Peyer's patch (tissue), 4 donors: ENCODE results near the gene SEMA3A. TPM values are rescaled to one million over a fixed set of nuclear protein-coding genes. Genes with fewer than 3 reads are reported as not detected.

Experiments
- DNase-seq, 3 donors: peaks; one replicate each; pipeline ENCODE4 v3.0.0-alpha.2; 2017 to 2019
- H3K27ac ChIP-seq, 4 donors: fragments of 200-600 bp; sonication (generic); one replicate each; pipeline ENCODE4 v1.5.1; 2016 to 2019
- H3K27me3 ChIP-seq, 2 donors: fragments of 200-600 bp; sonication (generic); one replicate each; pipeline ENCODE4 v1.5.1; 2019
- H3K36me3 ChIP-seq, 3 donors: fragments of 200-600 bp; sonication (generic); one replicate each; pipeline ENCODE4 v1.5.1; 2016 to 2019
- H3K4me1 ChIP-seq, 4 donors: fragments of 200-600 bp; sonication (generic); one replicate each; pipeline ENCODE4 v1.5.1; 2016 to 2019
- H3K4me3 ChIP-seq, 4 donors: fragments of 200-600 bp; sonication (generic); 1 replicate in 3 of 4; 2 replicates in 1 of 4; pipeline ENCODE4 v1.5.1; 2016 to 2019; ENCODE audit warnings: mild to moderate bottlenecking in 1 of 4
- H3K9me3 ChIP-seq, 4 donors: fragments of 200-600 bp; sonication (generic); one replicate each; pipeline ENCODE4 v1.5.1; 2016 to 2019; ENCODE audit warnings: mild to moderate bottlenecking in 1 of 4
- CTCF ChIP-seq, 6 experiments: fragments of 450-650 bp in 4 of 6; fragments of 200-600 bp in 2 of 6; sonication (generic) in 1 of 6; IDR thresholded peaks; one replicate each; pipeline ENCODE4 v1.5.1; 2017 to 2019; ENCODE audit warnings: antibody characterized with exemption in 6 of 6, mild to moderate bottlenecking in 3 of 6, moderate library complexity in 1 of 6
- POLR2A ChIP-seq, 2 donors: fragments of 450-650 bp; IDR thresholded peaks; one replicate each; pipeline ENCODE4 v1.5.1; 2017; ENCODE audit warnings: antibody characterized with exemption in 2 of 2, mild to moderate bottlenecking in 2 of 2, moderate library complexity in 2 of 2
- total RNA-seq, 4 donors: library from RNA; depleted of rRNA; stranded (reverse); fragments of >200 nt; gene quantifications; one replicate each; pipeline ENCODE4 v1.1.0, GENCODE V29; 2016

SEMA3A gene
- total RNA-seq, 4 donors from 2014 or later: 1.3 to 12.4 (median 3.8) TPM

GRCh38 chr7:84231157-84231556, 36.6 kb upstream of the SEMA3A start:
- no peak overlapping the region for H3K4me3 ChIP-seq
- TF ChIP-seq POLR2A (IDR thresholded peaks at IDR 0.05) (no peak), CTCF (IDR thresholded peaks at IDR 0.05) (no peak)
- H3K36me3 ChIP-seq: no peaks in the 10 kb centered on the region
- H3K9me3 ChIP-seq: no peaks in the 10 kb centered on the region
- no peaks in the 10 kb centered on the region for H3K4me1 ChIP-seq
- no peaks in the 10 kb centered on the region for H3K27me3 ChIP-seq
- DNase-seq: no peak
- no peak overlapping the region for H3K27ac ChIP-seq

- H3K27ac ChIP-seq: no peak overlapping the region
- no peak for TF ChIP-seq POLR2A (IDR thresholded peaks at IDR 0.05)
- no peak for TF ChIP-seq CTCF (IDR thresholded peaks at IDR 0.05)
- no peaks in the 10 kb centered on the region for H3K27me3 ChIP-seq
- DNase-seq: no peak
- no peaks in the 10 kb centered on the region for H3K36me3 ChIP-seq
- H3K4me3 ChIP-seq: no peak overlapping the region
- no peaks in the 10 kb centered on the region for H3K9me3 ChIP-seq
- H3K4me1 ChIP-seq: no peaks in the 10 kb centered on the region
Measured at GRCh38 chr7:84230491-84230890, 35.9 kb upstream of the SEMA3A start.

- TF ChIP-seq POLR2A (IDR thresholded peaks at IDR 0.05) (no peak), CTCF (IDR thresholded peaks at IDR 0.05) (no peak)
- Histone ChIP-seq H3K4me3 (no peak overlapping the region), H3K27me3 (no peaks in the 10 kb centered on the region), H3K4me1 (no peaks in the 10 kb centered on the region), H3K9me3 (no peaks in the 10 kb centered on the region), H3K27ac (no peak overlapping the region), H3K36me3 (no peaks in the 10 kb centered on the region)
- DNase-seq: no peak
Measured at GRCh38 chr7:84228526-84228925, 33.9 kb upstream of the SEMA3A start.

- Histone ChIP-seq H3K27me3 (no peaks in the 10 kb centered on the region), H3K9me3 (no peaks in the 10 kb centered on the region), H3K4me3 (no peak overlapping the region), H3K36me3 (no peaks in the 10 kb centered on the region), H3K27ac (no peak overlapping the region), H3K4me1 (no peaks in the 10 kb centered on the region)
- TF ChIP-seq CTCF (IDR thresholded peaks at IDR 0.05) (no peak), POLR2A (IDR thresholded peaks at IDR 0.05) (no peak)
- DNase-seq: no peak
Measured at GRCh38 chr7:84226759-84227158, 32.2 kb upstream of the SEMA3A start.

- Histone ChIP-seq H3K27ac (no peak overlapping the region), H3K4me3 (no peak overlapping the region), H3K36me3 (no peaks in the 10 kb centered on the region), H3K27me3 (no peaks in the 10 kb centered on the region), H3K4me1 (no peaks in the 10 kb centered on the region), H3K9me3 (no peaks in the 10 kb centered on the region)
- TF ChIP-seq CTCF (IDR thresholded peaks at IDR 0.05) (no peak), POLR2A (IDR thresholded peaks at IDR 0.05) (no peak)
- DNase-seq: no peak
Measured at GRCh38 chr7:84224505-84224904, 29.9 kb upstream of the SEMA3A start.

GRCh38 chr7:84219310-84219709, 24.7 kb upstream of the SEMA3A start:
- H3K4me1 ChIP-seq: no peaks in the 10 kb centered on the region
- H3K9me3 ChIP-seq: no peaks in the 10 kb centered on the region
- H3K27me3 ChIP-seq: no peaks in the 10 kb centered on the region
- H3K36me3 ChIP-seq: no peaks in the 10 kb centered on the region
- no peak for DNase-seq
- no peak for TF ChIP-seq POLR2A (IDR thresholded peaks at IDR 0.05)
- no peak for TF ChIP-seq CTCF (IDR thresholded peaks at IDR 0.05)
- H3K27ac ChIP-seq: no peak overlapping the region
- H3K4me3 ChIP-seq: no peak overlapping the region
